Measurements from ENCODE around the gene XPR1. TPM values are rescaled to one million over a fixed set of nuclear protein-coding genes. Genes with fewer than 3 reads are reported as not detected.

Gene XPR1
- total and polyA plus RNA-seq, 2 of the 8 experiments (the other 6 are each of a cell fraction or from before 2014, with no cell fraction given) = 28.6 to 43.9 TPM

DNA sequence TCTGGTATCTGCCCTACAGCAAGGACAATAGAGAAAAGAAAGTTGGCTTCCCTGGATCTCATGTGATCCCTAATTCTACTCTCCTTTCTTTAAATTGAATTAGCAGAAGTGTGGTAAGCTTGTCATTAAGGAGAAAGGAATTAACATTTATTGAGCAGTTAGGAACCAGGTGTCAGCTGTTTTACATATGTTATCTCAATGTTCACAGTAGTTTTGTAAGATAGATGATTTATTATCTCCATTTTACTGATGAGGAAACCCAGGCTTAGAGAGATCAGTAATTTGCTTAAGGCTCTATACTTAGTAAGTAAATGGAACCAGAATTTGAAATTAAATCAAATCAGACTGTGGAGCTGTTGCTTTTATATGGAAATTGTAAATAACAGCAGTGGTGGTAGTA lies 8.0 kb downstream of the XPR1 start:
- DNase-seq (ENCODE audit: low read depth in 1 of 2, low spot score in 2 of 2) = no peak
- H2BK20ac ChIP-seq (ENCODE audit: low read length) = no peak overlapping the region
- no peak overlapping the region for H2AFZ ChIP-seq (ENCODE audit: low read length)
- no peak overlapping the region for H2BK12ac ChIP-seq (ENCODE audit: low read depth, low read length)
- H3K23me2 ChIP-seq (ENCODE audit: low read depth, low read length) = no peaks in the 10 kb centered on the region
- no peak overlapping the region for H3K14ac ChIP-seq (ENCODE audit: insufficient read length)
- no peak overlapping the region for H3K4me2 ChIP-seq (ENCODE audit: insufficient read depth in 1 of 2, low read depth in 2 of 2, low read length in 2 of 2)
- FAIRE-seq = no peak
- H2AK5ac ChIP-seq (ENCODE audit: low read depth, low read length) = no peak overlapping the region
- peaks cover 0 to 62% of the 10 kb centered on the region in 2 experiments; a peak in 3 of 4 replicates for H3K79me2 ChIP-seq (ENCODE audit: control insufficient read depth in 1 of 2, insufficient read depth in 2 of 2, low read length in 2 of 2)
- TF ChIP-seq ZNF274 (IDR thresholded peaks at IDR 0.05; ENCODE audit: borderline replicate concordance, extremely low read depth, low read length) (no peak), FOSL1 (IDR thresholded peaks at IDR 0.05; ENCODE audit: insufficient read depth, low read depth, low read length) (no peak), TCF12 (IDR thresholded peaks at IDR 0.05; ENCODE audit: low read depth, low read length) (no peak), YY1 (IDR thresholded peaks at IDR 0.05; ENCODE audit: low read depth, low read length) (no peak), GABPA (IDR thresholded peaks at IDR 0.05; ENCODE audit: borderline replicate concordance, insufficient read depth, low read length) (no peak), CHD2 (IDR thresholded peaks at IDR 0.05; ENCODE audit: low read length) (no peak), KDM4A (IDR thresholded peaks at IDR 0.05; ENCODE audit: low read depth, low read length, severe bottlenecking) (no peak), CHD1 (IDR thresholded peaks at IDR 0.05; ENCODE audit: low read depth, low read length) (no peak), ATF3 (IDR thresholded peaks at IDR 0.05; ENCODE audit: insufficient read depth, low read depth, low read length) (no peak), SP4 (IDR thresholded peaks at IDR 0.05; ENCODE audit: low read length) (no peak), ASH2L (IDR thresholded peaks at IDR 0.05; ENCODE audit: low read length) (no peak), RFX5 (IDR thresholded peaks at IDR 0.05; ENCODE audit: borderline replicate concordance, low read depth, low read length) (no peak), CBX5 (IDR thresholded peaks at IDR 0.05; ENCODE audit: low read depth, low read length) (no peak), MAFK (IDR thresholded peaks at IDR 0.05; ENCODE audit: low read depth, low read length) (no peak), CREB1 (IDR thresholded peaks at IDR 0.05) (no peak)
- TF ChIP-seq, protein P1, sequence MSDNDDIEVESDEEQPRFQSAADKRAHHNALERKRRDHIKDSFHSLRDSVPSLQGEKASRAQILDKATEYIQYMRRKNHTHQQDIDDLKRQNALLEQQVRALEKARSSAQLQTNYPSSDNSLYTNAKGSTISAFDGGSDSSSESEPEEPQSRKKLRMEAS (IDR thresholded peaks at IDR 0.05) = no peak
- H2BK5ac ChIP-seq (ENCODE audit: low read depth, low read length) = no peak overlapping the region
- no peak overlapping the region for H3K4ac ChIP-seq (replicated peaks; ENCODE audit: insufficient read length, low read depth, low read length)
- H4K5ac ChIP-seq (ENCODE audit: insufficient read length, low read depth, low read length) = no peak overlapping the region
- no peak overlapping the region for H3K27ac ChIP-seq (ENCODE audit: low read depth, low read length)
- no peak overlapping the region for H3K56ac ChIP-seq (replicated peaks; ENCODE audit: insufficient read length, low read depth, low read length)
- no peak overlapping the region for H2BK15ac ChIP-seq (ENCODE audit: low read length)
- no peak overlapping the region for H3K23ac ChIP-seq (ENCODE audit: insufficient read length)
- no peaks in the 10 kb centered on the region for H3K4me1 ChIP-seq (replicated peaks in 1 of 4; ENCODE audit: control insufficient read depth in 3 of 4, insufficient read depth in 4 of 4, low read length in 3 of 4)
- H3K18ac ChIP-seq (ENCODE audit: extremely low read depth, low read length) = no peak overlapping the region
- no peak overlapping the region for H2BK120ac ChIP-seq (replicated peaks; ENCODE audit: low read depth, low read length)
- ChIA-PET CTCF (ENCODE audit: partially characterized antibody) (interaction anchor here (0.7 to 1.6 kb wide), 3 partner anchors 13 to 223 kb away, joined by 4 to 8 read pairs (median 6); no protein-coding TSS in a partner anchor), POLR2A (ENCODE audit: partially characterized antibody) (interaction anchor here (0.5 to 1.7 kb wide), 3 partner anchors 8 to 216 kb away, joined by 3 to 7 read pairs (median 3); partner anchors contain the start of gene XPR1)
- H4K8ac ChIP-seq (ENCODE audit: extremely low read depth, insufficient read depth, low read length) = no peak overlapping the region
- H4K20me1 ChIP-seq (replicated peaks in 1 of 2; ENCODE audit: control insufficient read depth in 1 of 2, insufficient read depth in 2 of 2, low read length in 2 of 2) = peaks cover 0 to 2% of the 10 kb centered on the region in 2 experiments
- no peaks in the 10 kb centered on the region for H3K36me3 ChIP-seq (ENCODE audit: control insufficient read depth in 2 of 4, insufficient read depth in 4 of 4, low read length in 3 of 4)
- H3K79me1 ChIP-seq (ENCODE audit: low read depth, low read length) = peaks cover 2% of the 10 kb centered on the region; the same call in 1 of the 2 replicates
- no peak overlapping the region for H4K91ac ChIP-seq (replicated peaks; ENCODE audit: insufficient read length, low read length)
- H3K4me3 ChIP-seq (ENCODE audit: extremely low read depth in 1 of 4, insufficient read depth in 2 of 4, low read depth in 3 of 4, low read length in 4 of 4) = no peak overlapping the region
- H3K9ac ChIP-seq (replicated peaks in 1 of 4; ENCODE audit: extremely low read depth in 1 of 4, low read depth in 3 of 4, low read length in 3 of 4) = no peak overlapping the region
- no peaks in the 10 kb centered on the region for H3K27me3 ChIP-seq (replicated peaks in 1 of 4; ENCODE audit: control insufficient read depth in 3 of 4, extremely low read depth in 1 of 4, insufficient read depth in 3 of 4, low read length in 3 of 4)
- H3K9me3 ChIP-seq (ENCODE audit: insufficient read depth in 2 of 2, low read depth in 1 of 2, low read length in 1 of 2) = no peaks in the 10 kb centered on the region

Measured in H1 (cell line).